ENCODE data around the gene YES1.

Gene YES1

GRCh38 chr18:754656-755055 lies 57.4 kb downstream of the YES1 start (continued):
- TF ChIP-seq, protein P1, sequence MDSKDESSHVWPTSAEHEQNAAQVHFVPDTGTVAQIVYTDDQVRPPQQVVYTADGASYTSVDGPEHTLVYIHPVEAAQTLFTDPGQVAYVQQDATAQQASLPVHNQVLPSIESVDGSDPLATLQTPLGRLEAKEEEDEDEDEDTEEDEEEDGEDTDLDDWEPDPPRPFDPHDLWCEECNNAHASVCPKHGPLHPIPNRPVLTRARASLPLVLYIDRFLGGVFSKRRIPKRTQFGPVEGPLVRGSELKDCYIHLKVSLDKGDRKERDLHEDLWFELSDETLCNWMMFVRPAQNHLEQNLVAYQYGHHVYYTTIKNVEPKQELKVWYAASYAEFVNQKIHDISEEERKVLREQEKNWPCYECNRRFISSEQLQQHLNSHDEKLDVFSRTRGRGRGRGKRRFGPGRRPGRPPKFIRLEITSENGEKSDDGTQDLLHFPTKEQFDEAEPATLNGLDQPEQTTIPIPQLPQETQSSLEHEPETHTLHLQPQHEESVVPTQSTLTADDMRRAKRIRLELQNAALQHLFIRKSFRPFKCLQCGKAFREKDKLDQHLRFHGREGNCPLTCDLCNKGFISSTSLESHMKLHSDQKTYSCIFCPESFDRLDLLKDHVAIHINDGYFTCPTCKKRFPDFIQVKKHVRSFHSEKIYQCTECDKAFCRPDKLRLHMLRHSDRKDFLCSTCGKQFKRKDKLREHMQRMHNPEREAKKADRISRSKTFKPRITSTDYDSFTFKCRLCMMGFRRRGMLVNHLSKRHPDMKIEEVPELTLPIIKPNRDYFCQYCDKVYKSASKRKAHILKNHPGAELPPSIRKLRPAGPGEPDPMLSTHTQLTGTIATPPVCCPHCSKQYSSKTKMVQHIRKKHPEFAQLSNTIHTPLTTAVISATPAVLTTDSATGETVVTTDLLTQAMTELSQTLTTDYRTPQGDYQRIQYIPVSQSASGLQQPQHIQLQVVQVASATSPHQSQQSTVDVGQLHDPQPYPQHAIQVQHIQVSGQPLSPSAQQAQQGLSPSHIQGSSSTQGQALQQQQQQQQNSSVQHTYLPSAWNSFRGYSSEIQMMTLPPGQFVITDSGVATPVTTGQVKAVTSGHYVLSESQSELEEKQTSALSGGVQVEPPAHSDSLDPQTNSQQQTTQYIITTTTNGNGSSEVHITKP (tag by site-specific recombination; IDR thresholded peaks at IDR 0.05), result peak; percentile 66

GRCh38 chr18:750456-750855 lies 61.6 kb downstream of the YES1 start:
- no peak overlapping the region for H3K4me3 ChIP-seq (ENCODE audit: low read depth, low read length)
- TF ChIP-seq ZNF629 (tag by site-specific recombination; IDR thresholded peaks at IDR 0.05), result no peak
- TF ChIP-seq FEZF1 (tag by site-specific recombination; IDR thresholded peaks at IDR 0.05), result peak; percentile 37; the same call in 1 of the 2 replicates
- TF ChIP-seq, protein P2, sequence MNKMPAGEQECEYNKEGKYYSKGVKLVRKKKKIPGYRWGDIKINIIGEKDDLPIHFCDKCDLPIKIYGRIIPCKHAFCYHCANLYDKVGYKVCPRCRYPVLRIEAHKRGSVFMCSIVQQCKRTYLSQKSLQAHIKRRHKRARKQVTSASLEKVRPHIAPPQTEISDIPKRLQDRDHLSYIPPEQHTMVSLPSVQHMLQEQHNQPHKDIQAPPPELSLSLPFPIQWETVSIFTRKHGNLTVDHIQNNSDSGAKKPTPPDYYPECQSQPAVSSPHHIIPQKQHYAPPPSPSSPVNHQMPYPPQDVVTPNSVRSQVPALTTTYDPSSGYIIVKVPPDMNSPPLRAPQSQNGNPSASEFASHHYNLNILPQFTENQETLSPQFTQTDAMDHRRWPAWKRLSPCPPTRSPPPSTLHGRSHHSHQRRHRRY (tag by site-specific recombination; IDR thresholded peaks at IDR 0.05), result no peak
- no peak for TF ChIP-seq BCL11B (tag by site-specific recombination; IDR thresholded peaks at IDR 0.05; ENCODE audit: low read depth)
- TF ChIP-seq GLIS1 (tag by site-specific recombination; IDR thresholded peaks at IDR 0.05), result peak; percentile 42
- TF ChIP-seq, protein P3, sequence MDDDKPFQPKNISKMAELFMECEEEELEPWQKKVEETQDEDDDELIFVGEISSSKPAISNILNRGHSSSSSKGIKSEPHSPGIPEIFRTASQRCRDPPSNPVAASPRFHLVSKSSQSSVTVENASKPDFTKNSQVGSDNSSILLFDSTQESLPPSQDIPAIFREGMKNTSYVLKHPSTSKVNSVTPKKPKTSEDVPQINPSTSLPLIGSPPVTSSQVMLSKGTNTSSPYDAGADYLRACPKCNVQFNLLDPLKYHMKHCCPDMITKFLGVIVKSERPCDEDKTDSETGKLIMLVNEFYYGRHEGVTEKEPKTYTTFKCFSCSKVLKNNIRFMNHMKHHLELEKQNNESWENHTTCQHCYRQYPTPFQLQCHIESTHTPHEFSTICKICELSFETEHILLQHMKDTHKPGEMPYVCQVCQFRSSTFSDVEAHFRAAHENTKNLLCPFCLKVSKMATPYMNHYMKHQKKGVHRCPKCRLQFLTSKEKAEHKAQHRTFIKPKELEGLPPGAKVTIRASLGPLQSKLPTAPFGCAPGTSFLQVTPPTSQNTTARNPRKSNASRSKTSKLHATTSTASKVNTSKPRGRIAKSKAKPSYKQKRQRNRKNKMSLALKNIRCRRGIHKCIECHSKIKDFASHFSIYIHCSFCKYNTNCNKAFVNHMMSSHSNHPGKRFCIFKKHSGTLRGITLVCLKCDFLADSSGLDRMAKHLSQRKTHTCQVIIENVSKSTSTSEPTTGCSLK (tag by site-specific recombination; IDR thresholded peaks at IDR 0.05), result no peak
- no peak for TF ChIP-seq ZNF354C (tag by site-specific recombination; IDR thresholded peaks at IDR 0.05; ENCODE audit: borderline replicate concordance, low read depth)
- TF ChIP-seq, protein P4, sequence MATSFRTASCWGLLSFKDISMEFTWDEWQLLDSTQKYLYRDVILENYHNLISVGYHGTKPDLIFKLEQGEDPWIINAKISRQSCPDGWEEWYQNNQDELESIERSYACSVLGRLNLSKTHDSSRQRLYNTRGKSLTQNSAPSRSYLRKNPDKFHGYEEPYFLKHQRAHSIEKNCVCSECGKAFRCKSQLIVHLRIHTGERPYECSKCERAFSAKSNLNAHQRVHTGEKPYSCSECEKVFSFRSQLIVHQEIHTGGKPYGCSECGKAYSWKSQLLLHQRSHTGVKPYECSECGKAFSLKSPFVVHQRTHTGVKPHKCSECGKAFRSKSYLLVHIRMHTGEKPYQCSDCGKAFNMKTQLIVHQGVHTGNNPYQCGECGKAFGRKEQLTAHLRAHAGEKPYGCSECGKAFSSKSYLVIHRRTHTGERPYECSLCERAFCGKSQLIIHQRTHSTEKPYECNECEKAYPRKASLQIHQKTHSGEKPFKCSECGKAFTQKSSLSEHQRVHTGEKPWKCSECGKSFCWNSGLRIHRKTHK (tag by site-specific recombination; IDR thresholded peaks at IDR 0.05), result no peak
- TF ChIP-seq ZIC2 (tag by site-specific recombination; IDR thresholded peaks at IDR 0.05), result peak; percentile 32; the same call in 1 of the 2 replicates
- TF ChIP-seq OSR2 (tag by site-specific recombination; IDR thresholded peaks at IDR 0.05), result peak; percentile 23; the same call in 1 of the 2 replicates
- H3K4me1 ChIP-seq (ENCODE audit: control insufficient read depth, insufficient read depth, low read length), result peaks cover 3% of the 10 kb centered on the region; the same call in 1 of the 2 replicates
- peaks cover 15 to 23% of the 10 kb centered on the region in 2 experiments for H3K36me3 ChIP-seq (ENCODE audit: control insufficient read depth in 2 of 2, insufficient read depth in 1 of 2, low read length in 2 of 2)
- ChIA-PET POLR2A (no interaction called here), CTCF (interaction anchor here (0.6 to 3.1 kb wide), 2 partner anchors 9 to 80 kb away, joined by 3 to 14 read pairs; no protein-coding TSS in a partner anchor)
- no peaks in the 10 kb centered on the region for H3K9me3 ChIP-seq (ENCODE audit: control insufficient read depth, insufficient read depth, low read depth, low read length)
- H3K27ac ChIP-seq (ENCODE audit: extremely low read depth, low read depth, low read length), result no peak overlapping the region

- Histone ChIP-seq H3K9me3 (ENCODE audit: control insufficient read depth, insufficient read depth, low read depth, low read length) (no peaks in the 10 kb centered on the region), H3K27ac (ENCODE audit: extremely low read depth, low read depth, low read length) (no peak overlapping the region), H3K4me3 (ENCODE audit: low read depth, low read length) (no peak overlapping the region), H3K36me3 (ENCODE audit: control insufficient read depth in 2 of 2, insufficient read depth in 1 of 2, low read length in 2 of 2) (peaks cover 30 to 36% of the 10 kb centered on the region in 2 experiments), H3K4me1 (ENCODE audit: control insufficient read depth, insufficient read depth, low read length) (no peaks in the 10 kb centered on the region)
- POLR2A ChIA-PET, result interaction anchor here (0.6 kb wide), 1 partner anchor 12 kb away, joined by 7 read pairs; no protein-coding TSS in a partner anchor
- CTCF ChIA-PET, result interaction anchor here (0.6 to 10.7 kb wide), 4 partner anchors 66 to 96 kb away, joined by 4 to 230 read pairs (median 4); no protein-coding TSS in a partner anchor
- TF ChIP-seq ZNF791 (tag by site-specific recombination; IDR thresholded peaks at IDR 0.05), result no peak
- no peak for TF ChIP-seq ZNF629 (tag by site-specific recombination; IDR thresholded peaks at IDR 0.05)
- TF ChIP-seq ZNF157 (tag by site-specific recombination; IDR thresholded peaks at IDR 0.05), result no peak
- no peak for TF ChIP-seq ZBTB1 (tag by site-specific recombination; IDR thresholded peaks at IDR 0.05)
- no peak for TF ChIP-seq GLI4 (tag by site-specific recombination; IDR thresholded peaks at IDR 0.05)
- TF ChIP-seq ZNF354C (tag by site-specific recombination; IDR thresholded peaks at IDR 0.05; ENCODE audit: borderline replicate concordance, low read depth), result no peak
- no peak for TF ChIP-seq MYNN (tag by site-specific recombination; IDR thresholded peaks at IDR 0.05; ENCODE audit: borderline replicate concordance)
- TF ChIP-seq SETDB1 (IDR thresholded peaks at IDR 0.05; ENCODE audit: insufficient read length, low read length), result no peak
- no peak for TF ChIP-seq ZNF529 (tag by site-specific recombination; IDR thresholded peaks at IDR 0.05; ENCODE audit: insufficient replicate concordance)
- TF ChIP-seq ZNF670 (tag by site-specific recombination; IDR thresholded peaks at IDR 0.05; ENCODE audit: low read depth), result no peak
Observed at GRCh38 chr18:744832-745597, 67.0 kb downstream of the YES1 start.
